GM23338 (cell line): ENCODE results near the gene FBXO46. TPM values are rescaled to one million over a fixed set of nuclear protein-coding genes. Genes with fewer than 3 reads are reported as not detected.

Source experiments
- ATAC-seq: fragments of 200-7000 bp; cut with Tn5 transposase; 3 replicates; pipeline ENCODE4 v1.9.1; 2020
- DNase-seq: peaks from one replicate; pipeline ENCODE4 v3.0.0-alpha.2; 2015; ENCODE audit warnings: low spot score
- H2AFZ ChIP-seq: fragments of 200-600 bp; sonication (generic); 2 replicates; pipeline ENCODE4 v1.8.0; 2016; ENCODE audit warnings: antibody characterized with exemption, mild to moderate bottlenecking, moderate library complexity
- H3F3A ChIP-seq: fragments of 200-600 bp; sonication (generic); replicated peaks from 2 replicates; pipeline ENCODE4 v1.8.0; 2017; ENCODE audit warnings: antibody characterized with exemption, mixed run types, low read depth
- H3K27ac ChIP-seq: fragments of 200-600 bp; sonication (generic); 2 replicates; pipeline ENCODE4 v1.6.1; 2016; ENCODE audit warnings: low read depth
- H3K27me3 ChIP-seq: fragments of 200-600 bp; sonication (generic); 2 replicates; pipeline ENCODE4 v1.8.0; 2016; ENCODE audit warnings: mild to moderate bottlenecking, mixed run types, moderate library complexity; ENCODE audit not compliant: insufficient read depth
- H3K36me3 ChIP-seq: fragments of 200-600 bp; sonication (generic); 2 replicates; pipeline ENCODE4 v1.8.0; 2016; ENCODE audit warnings: mild to moderate bottlenecking; ENCODE audit not compliant: insufficient read depth
- H3K4me1 ChIP-seq: fragments of 200-600 bp; sonication (generic); 2 replicates; pipeline ENCODE4 v1.8.0; 2016; ENCODE audit warnings: mild to moderate bottlenecking, moderate library complexity; ENCODE audit not compliant: insufficient read depth
- H3K4me2 ChIP-seq: fragments of 200-600 bp; sonication (generic); 2 replicates; pipeline ENCODE4 v1.7.1; 2017; ENCODE audit warnings: mixed run types
- H3K4me3 ChIP-seq: fragments of 200-600 bp; sonication (generic); 2 replicates; pipeline ENCODE4 v1.6.1; 2016; ENCODE audit warnings: mixed run types
- H3K79me2 ChIP-seq: fragments of 200-600 bp; sonication (generic); replicated peaks from 2 replicates; pipeline ENCODE4 v1.8.0; 2017; ENCODE audit warnings: mild to moderate bottlenecking; ENCODE audit not compliant: insufficient read depth
- H3K9me2 ChIP-seq: fragments of 200-600 bp; sonication (generic); 2 replicates; pipeline ENCODE4 v1.8.0; 2017; ENCODE audit not compliant: insufficient read depth
- H4K20me1 ChIP-seq: fragments of 200-600 bp; sonication (generic); replicated peaks from 2 replicates; pipeline ENCODE4 v1.8.0; 2017; ENCODE audit warnings: mild to moderate bottlenecking; ENCODE audit not compliant: insufficient read depth
- H3K27ac Mint-ChIP-seq: 2 replicates; pipeline ENCODE4 v1.8.0; 2020; ENCODE audit warnings: inconsistent platforms, mild to moderate bottlenecking, moderate library complexity, mixed read lengths
- H3K27me3 Mint-ChIP-seq: 3 replicates; pipeline ENCODE4 v1.8.0; 2022; ENCODE audit warnings: low read depth, mild to moderate bottlenecking, moderate library complexity, mixed read lengths, inconsistent platforms; ENCODE audit not compliant: insufficient read depth, poor library complexity
- H3K36me3 Mint-ChIP-seq: 3 replicates; pipeline ENCODE4 v1.8.0; 2021; ENCODE audit warnings: low read depth, mild to moderate bottlenecking, inconsistent platforms, moderate library complexity, mixed read lengths
- H3K4me1 Mint-ChIP-seq: 3 replicates; pipeline ENCODE4 v1.8.0; 2020; ENCODE audit warnings: mild to moderate bottlenecking, inconsistent platforms, mixed read lengths
- H3K4me3 Mint-ChIP-seq: 3 replicates; pipeline ENCODE4 v1.8.0; 2021; ENCODE audit warnings: moderate library complexity, mild to moderate bottlenecking, inconsistent platforms, mixed read lengths
- H3K9me3 Mint-ChIP-seq: 3 replicates; pipeline ENCODE4 v1.8.0; 2020; ENCODE audit warnings: moderate library complexity, mild to moderate bottlenecking, inconsistent platforms, mixed read lengths
- CREB1 ChIP-seq: fragments of 250-450 bp; sonication (Bioruptor Pico); IDR thresholded peaks from 2 replicates; pipeline ENCODE4 v1.5.0; 2020; ENCODE audit warnings: low read depth, mild to moderate bottlenecking, moderate library complexity
- ETS1 ChIP-seq: IDR thresholded peaks from 2 replicates; pipeline ENCODE4 v1.6.1; 2016; ENCODE audit warnings: antibody characterized with exemption
- EZH2 ChIP-seq: fragments of 200-600 bp; sonication (generic); IDR thresholded peaks from one replicate; pipeline ENCODE4 v1.8.0; 2017; ENCODE audit warnings: antibody characterized with exemption, mild to moderate bottlenecking, low read depth; ENCODE audit not compliant: unreplicated experiment
- EZH2phosphoT487 ChIP-seq: fragments of 200-600 bp; sonication (generic); IDR thresholded peaks from one replicate; pipeline ENCODE4 v1.8.1; 2018; ENCODE audit warnings: antibody characterized with exemption; ENCODE audit not compliant: unreplicated experiment
- JUNB ChIP-seq: IDR thresholded peaks from one replicate; pipeline ENCODE4 v1.6.1; 2016; ENCODE audit warnings: antibody characterized with exemption; ENCODE audit not compliant: unreplicated experiment
- NANOG ChIP-seq: IDR thresholded peaks from 2 replicates; pipeline ENCODE4 v1.6.1; 2016; ENCODE audit warnings: antibody characterized with exemption, borderline replicate concordance
- POLR2AphosphoS5 ChIP-seq: IDR thresholded peaks from 2 replicates; pipeline ENCODE4 v1.6.1; 2016; ENCODE audit warnings: antibody characterized with exemption, low read depth
- STAT1 ChIP-seq: IDR thresholded peaks from one replicate; pipeline ENCODE4 v1.6.1; 2016; ENCODE audit warnings: antibody characterized with exemption; ENCODE audit not compliant: unreplicated experiment
- ZNF114 ChIP-seq: fragments of 250-450 bp; sonication (Bioruptor Pico); IDR thresholded peaks from 2 replicates; pipeline ENCODE4 v1.5.0; 2020; ENCODE audit warnings: mild to moderate bottlenecking, moderate library complexity
- ZNF331 ChIP-seq: fragments of 250-450 bp; sonication (Bioruptor Pico); IDR thresholded peaks from 2 replicates; pipeline ENCODE4 v1.5.0; 2020; ENCODE audit warnings: low read depth, mild to moderate bottlenecking, moderate library complexity
- polyA plus RNA-seq: library from polyadenylated mRNA; unstranded; fragments of >200 nt; fragmentation: Nextera tagmentation; extraction: Ambion mirVana; gene quantifications from 2 replicates; pipeline ENCODE4 v1.2.1, GENCODE V29; 2016
- total RNA-seq: library from RNA; depleted of rRNA; stranded (reverse); fragments of >200 nt; shearing (Covaris generic); gene quantifications from 2 replicates; pipeline ENCODE4 v1.2.3, GENCODE V29; 2014
- TF ChIP-seq, protein P1 (sequence below): IDR thresholded peaks from one replicate; pipeline ENCODE4 v1.6.1; 2018; ENCODE audit warnings: antibody characterized with exemption; ENCODE audit not compliant: unreplicated experiment
- TF ChIP-seq, protein P2 (sequence below), 2 experiments: fragments of 200-600 bp in 1 of 2; sonication (generic) in 1 of 2; conservative IDR thresholded peaks; 2 replicates each; pipeline versions ENCODE4 v1.5.1 to v1.6.1; 2016 to 2017; ENCODE audit warnings: antibody characterized with exemption in 2 of 2, low read depth in 2 of 2, mild to moderate bottlenecking in 2 of 2, moderate library complexity in 1 of 2
- TF ChIP-seq, protein P3 (sequence below): fragments of 250-450 bp; sonication (Bioruptor Pico); IDR thresholded peaks from 2 replicates; pipeline ENCODE4 v1.5.0; 2020; ENCODE audit warnings: mild to moderate bottlenecking, moderate library complexity

The FBXO46 gene
- total and polyA plus RNA-seq, 2 experiments from 2014 or later, result 9.4 to 35.8 TPM

- Histone ChIP-seq H3K36me3 (no peaks in the 10 kb centered on the region), H3K27ac (no peak overlapping the region), H3K4me2 (no peak overlapping the region), H3K4me1 (peaks cover 3% of the 10 kb centered on the region; the same call in 1 of the 2 replicates), H3K79me2 (no peaks in the 10 kb centered on the region), H3K9me2 (no peaks in the 10 kb centered on the region), H3K4me3 (no peak overlapping the region), H3F3A (no peaks in the 10 kb centered on the region), H3K27me3 (no peaks in the 10 kb centered on the region), H2AFZ (no peak overlapping the region), H4K20me1 (no peaks in the 10 kb centered on the region)
- TF ChIP-seq NANOG (no peak), CREB1 (CRISPR knock-in tag) (no peak), STAT1 (no peak), ZNF331 (CRISPR knock-in tag) (no peak), ETS1 (no peak), EZH2phosphoT487 (no peak), EZH2 (no peak), ZNF114 (no peak), POLR2AphosphoS5 (no peak), JUNB (no peak)
- TF ChIP-seq, protein P1, sequence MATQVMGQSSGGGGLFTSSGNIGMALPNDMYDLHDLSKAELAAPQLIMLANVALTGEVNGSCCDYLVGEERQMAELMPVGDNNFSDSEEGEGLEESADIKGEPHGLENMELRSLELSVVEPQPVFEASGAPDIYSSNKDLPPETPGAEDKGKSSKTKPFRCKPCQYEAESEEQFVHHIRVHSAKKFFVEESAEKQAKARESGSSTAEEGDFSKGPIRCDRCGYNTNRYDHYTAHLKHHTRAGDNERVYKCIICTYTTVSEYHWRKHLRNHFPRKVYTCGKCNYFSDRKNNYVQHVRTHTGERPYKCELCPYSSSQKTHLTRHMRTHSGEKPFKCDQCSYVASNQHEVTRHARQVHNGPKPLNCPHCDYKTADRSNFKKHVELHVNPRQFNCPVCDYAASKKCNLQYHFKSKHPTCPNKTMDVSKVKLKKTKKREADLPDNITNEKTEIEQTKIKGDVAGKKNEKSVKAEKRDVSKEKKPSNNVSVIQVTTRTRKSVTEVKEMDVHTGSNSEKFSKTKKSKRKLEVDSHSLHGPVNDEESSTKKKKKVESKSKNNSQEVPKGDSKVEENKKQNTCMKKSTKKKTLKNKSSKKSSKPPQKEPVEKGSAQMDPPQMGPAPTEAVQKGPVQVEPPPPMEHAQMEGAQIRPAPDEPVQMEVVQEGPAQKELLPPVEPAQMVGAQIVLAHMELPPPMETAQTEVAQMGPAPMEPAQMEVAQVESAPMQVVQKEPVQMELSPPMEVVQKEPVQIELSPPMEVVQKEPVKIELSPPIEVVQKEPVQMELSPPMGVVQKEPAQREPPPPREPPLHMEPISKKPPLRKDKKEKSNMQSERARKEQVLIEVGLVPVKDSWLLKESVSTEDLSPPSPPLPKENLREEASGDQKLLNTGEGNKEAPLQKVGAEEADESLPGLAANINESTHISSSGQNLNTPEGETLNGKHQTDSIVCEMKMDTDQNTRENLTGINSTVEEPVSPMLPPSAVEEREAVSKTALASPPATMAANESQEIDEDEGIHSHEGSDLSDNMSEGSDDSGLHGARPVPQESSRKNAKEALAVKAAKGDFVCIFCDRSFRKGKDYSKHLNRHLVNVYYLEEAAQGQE, result no peak
- TF ChIP-seq, protein P2, sequence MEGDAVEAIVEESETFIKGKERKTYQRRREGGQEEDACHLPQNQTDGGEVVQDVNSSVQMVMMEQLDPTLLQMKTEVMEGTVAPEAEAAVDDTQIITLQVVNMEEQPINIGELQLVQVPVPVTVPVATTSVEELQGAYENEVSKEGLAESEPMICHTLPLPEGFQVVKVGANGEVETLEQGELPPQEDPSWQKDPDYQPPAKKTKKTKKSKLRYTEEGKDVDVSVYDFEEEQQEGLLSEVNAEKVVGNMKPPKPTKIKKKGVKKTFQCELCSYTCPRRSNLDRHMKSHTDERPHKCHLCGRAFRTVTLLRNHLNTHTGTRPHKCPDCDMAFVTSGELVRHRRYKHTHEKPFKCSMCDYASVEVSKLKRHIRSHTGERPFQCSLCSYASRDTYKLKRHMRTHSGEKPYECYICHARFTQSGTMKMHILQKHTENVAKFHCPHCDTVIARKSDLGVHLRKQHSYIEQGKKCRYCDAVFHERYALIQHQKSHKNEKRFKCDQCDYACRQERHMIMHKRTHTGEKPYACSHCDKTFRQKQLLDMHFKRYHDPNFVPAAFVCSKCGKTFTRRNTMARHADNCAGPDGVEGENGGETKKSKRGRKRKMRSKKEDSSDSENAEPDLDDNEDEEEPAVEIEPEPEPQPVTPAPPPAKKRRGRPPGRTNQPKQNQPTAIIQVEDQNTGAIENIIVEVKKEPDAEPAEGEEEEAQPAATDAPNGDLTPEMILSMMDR (conservative IDR thresholded peaks at IDR 0.05; ENCODE audit: low read depth in 2 of 2), result no peak
- TF ChIP-seq, protein P3, sequence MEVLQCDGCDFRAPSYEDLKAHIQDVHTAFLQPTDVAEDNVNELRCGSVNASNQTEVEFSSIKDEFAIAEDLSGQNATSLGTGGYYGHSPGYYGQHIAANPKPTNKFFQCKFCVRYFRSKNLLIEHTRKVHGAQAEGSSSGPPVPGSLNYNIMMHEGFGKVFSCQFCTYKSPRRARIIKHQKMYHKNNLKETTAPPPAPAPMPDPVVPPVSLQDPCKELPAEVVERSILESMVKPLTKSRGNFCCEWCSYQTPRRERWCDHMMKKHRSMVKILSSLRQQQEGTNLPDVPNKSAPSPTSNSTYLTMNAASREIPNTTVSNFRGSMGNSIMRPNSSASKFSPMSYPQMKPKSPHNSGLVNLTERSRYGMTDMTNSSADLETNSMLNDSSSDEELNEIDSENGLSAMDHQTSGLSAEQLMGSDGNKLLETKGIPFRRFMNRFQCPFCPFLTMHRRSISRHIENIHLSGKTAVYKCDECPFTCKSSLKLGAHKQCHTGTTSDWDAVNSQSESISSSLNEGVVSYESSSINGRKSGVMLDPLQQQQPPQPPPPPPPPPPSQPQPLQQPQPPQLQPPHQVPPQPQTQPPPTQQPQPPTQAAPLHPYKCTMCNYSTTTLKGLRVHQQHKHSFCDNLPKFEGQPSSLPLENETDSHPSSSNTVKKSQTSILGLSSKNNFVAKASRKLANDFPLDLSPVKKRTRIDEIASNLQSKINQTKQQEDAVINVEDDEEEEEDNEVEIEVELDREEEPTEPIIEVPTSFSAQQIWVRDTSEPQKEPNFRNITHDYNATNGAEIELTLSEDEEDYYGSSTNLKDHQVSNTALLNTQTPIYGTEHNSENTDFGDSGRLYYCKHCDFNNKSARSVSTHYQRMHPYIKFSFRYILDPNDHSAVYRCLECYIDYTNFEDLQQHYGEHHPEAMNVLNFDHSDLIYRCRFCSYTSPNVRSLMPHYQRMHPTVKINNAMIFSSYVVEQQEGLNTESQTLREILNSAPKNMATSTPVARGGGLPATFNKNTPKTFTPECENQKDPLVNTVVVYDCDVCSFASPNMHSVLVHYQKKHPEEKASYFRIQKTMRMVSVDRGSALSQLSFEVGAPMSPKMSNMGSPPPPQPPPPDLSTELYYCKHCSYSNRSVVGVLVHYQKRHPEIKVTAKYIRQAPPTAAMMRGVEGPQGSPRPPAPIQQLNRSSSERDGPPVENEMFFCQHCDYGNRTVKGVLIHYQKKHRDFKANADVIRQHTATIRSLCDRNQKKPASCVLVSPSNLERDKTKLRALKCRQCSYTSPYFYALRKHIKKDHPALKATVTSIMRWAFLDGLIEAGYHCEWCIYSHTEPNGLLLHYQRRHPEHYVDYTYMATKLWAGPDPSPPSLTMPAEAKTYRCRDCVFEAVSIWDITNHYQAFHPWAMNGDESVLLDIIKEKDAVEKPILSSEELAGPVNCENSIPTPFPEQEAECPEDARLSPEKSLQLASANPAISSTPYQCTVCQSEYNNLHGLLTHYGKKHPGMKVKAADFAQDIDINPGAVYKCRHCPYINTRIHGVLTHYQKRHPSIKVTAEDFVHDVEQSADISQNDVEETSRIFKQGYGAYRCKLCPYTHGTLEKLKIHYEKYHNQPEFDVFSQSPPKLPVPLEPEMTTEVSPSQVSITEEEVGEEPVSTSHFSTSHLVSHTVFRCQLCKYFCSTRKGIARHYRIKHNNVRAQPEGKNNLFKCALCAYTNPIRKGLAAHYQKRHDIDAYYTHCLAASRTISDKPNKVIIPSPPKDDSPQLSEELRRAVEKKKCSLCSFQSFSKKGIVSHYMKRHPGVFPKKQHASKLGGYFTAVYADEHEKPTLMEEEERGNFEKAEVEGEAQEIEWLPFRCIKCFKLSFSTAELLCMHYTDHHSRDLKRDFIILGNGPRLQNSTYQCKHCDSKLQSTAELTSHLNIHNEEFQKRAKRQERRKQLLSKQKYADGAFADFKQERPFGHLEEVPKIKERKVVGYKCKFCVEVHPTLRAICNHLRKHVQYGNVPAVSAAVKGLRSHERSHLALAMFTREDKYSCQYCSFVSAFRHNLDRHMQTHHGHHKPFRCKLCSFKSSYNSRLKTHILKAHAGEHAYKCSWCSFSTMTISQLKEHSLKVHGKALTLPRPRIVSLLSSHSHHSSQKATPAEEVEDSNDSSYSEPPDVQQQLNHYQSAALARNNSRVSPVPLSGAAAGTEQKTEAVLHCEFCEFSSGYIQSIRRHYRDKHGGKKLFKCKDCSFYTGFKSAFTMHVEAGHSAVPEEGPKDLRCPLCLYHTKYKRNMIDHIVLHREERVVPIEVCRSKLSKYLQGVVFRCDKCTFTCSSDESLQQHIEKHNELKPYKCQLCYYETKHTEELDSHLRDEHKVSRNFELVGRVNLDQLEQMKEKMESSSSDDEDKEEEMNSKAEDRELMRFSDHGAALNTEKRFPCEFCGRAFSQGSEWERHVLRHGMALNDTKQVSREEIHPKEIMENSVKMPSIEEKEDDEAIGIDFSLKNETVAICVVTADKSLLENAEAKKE, result no peak
- Mint-ChIP-seq H3K4me3 (no peak overlapping the region), H3K36me3 (no peaks in the 10 kb centered on the region), H3K27ac (no peak overlapping the region), H3K4me1 (peaks cover 3% of the 10 kb centered on the region), H3K27me3 (peaks cover 16% of the 10 kb centered on the region), H3K9me3 (no peaks in the 10 kb centered on the region; the same call in 2 of the 3 replicates)
- DNase-seq (no peak), ATAC-seq (no peak)
Observed at GRCh38 chr19:45754323-45754722, 23.6 kb upstream of the FBXO46 start.
